Activated CD8-positive, alpha-beta memory T cell treated with anti-CD3 and anti-CD28 coated beads, Interleukin-2, amount 50 U/mL, for 48 hours (primary cell): ENCODE results near the gene EME2.

Source experiments
- DNase-seq: peaks from one replicate; pipeline ENCODE4 v3.0.0-alpha.2; 2020

EME2 gene

GRCh38 chr16:1820946-1821290, 48.3 kb downstream of the EME2 start:
- no peak for DNase-seq

DNA sequence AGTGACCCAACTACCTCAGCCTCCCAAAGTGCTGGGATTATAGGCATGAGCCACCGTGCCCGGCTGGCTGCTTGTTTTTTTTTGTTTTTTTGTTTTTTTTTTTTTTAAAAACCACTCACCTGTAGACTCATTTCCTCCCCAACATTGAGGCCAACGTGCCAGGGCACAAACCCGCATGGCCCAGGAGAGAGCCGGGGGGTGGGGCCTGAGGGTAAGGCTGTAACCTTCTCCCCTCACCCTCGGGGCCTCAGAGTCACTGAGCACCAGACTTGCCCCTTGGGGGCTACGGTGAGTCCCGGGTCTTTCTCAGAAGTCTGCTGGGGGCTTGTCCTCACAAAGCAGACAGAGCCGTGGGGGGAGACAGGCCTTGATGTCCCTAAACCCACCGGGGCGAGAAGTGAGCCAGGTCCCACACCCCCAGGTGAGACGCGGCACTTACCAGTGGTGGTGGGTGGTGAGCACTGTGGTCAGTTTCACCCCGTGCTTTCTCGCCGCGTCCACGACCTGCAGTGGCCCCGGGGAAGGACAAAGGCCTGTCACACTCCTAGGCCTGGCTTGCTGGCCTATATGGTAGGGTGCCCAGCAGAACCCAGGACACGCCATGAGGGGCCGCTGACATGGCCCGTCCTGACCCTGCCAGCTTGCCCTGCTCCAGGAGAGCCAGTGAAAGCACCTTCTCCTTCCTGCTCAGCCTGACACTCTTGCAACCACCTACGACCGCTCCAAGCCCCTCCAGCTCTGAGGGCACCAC, 49.4 kb downstream of the EME2 start:
- no peak for DNase-seq

DNA sequence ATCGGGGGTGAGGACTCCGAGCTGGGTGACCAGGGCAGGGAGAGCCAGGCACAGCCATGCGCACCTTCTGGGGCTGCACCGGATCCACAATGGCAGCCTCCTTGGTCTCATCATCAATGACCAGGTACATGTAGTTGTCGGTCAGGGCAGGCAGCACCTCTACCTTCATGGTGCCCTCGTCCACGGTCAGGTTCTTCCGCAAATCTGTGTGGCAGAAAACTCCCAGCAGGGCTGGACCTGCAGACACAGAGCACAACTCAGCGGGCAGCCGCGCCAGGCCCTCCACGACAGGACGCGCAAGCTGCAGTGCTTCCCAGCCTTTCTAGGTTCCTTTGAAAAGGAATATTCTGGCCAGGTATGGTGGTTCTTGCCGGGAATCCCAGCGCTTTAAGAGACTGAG, 50.2 kb downstream of the EME2 start:
- no peak for DNase-seq

DNA sequence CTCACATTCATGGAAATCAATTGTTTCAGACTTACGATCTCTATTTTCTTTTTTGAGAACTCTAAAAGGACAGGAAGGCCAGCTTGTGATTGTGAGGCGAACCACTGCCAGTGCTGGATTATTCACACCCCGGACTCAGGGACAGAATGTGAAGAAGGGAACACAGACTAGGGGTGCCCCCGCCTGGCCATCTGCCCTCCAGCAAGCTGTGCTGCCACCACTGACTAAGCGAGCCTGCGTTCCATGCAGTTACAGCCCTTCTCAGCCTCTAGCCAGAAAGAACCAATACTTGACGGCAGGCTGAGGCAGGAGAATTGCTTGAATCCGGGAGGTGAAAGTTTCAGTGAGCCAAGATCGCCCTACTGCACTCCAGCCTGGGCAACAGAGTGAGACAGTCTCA, 51.2 kb downstream of the EME2 start:
- DNase-seq: no peak

DNA sequence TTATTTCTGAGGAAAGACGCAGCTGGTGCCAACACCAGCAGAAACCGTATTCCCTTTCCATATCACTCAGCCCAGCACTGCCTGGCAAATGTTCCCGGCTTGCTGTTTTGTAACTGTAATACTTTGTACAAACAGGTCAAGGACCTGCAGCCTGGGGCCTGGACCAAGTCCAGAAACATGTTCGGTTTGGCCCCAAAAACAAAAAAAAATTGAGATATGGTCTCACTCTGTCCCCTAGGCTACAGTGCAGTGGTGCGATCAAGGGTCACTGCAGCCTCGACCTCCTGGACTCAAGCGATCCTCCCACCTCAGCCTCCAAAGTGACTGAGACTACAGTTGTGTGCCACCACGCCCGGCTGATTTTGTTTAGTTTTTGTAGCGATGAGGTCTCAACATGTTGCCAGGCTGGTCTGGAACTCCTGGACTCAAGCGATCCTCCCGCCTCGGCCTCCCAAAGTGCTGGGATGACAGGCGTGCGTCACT, 52.8 kb downstream of the EME2 start:
- DNase-seq: no peak
